ENCODE results near the gene ABHD4.

DNA sequence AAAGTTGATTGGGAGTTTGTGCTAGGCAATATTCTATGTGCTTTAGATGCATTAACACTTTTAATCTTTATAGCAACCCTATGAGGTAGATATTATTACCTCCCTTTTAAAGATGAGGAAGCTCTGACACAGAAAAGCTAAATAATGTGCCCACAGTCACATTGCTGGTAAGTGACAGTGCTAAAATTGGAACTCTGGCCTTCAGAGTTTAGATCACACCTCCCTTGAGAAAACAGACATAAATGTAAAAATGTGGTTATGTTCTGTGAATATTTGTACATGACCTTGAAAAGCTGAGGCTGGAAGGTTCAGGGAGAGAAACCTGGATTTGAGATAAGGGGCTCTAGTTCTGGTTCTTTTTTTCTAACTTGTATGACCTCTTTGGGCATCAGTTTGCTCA, 1.9 kb downstream of the ABHD4 start:
- TF ChIP-seq, protein P1, sequence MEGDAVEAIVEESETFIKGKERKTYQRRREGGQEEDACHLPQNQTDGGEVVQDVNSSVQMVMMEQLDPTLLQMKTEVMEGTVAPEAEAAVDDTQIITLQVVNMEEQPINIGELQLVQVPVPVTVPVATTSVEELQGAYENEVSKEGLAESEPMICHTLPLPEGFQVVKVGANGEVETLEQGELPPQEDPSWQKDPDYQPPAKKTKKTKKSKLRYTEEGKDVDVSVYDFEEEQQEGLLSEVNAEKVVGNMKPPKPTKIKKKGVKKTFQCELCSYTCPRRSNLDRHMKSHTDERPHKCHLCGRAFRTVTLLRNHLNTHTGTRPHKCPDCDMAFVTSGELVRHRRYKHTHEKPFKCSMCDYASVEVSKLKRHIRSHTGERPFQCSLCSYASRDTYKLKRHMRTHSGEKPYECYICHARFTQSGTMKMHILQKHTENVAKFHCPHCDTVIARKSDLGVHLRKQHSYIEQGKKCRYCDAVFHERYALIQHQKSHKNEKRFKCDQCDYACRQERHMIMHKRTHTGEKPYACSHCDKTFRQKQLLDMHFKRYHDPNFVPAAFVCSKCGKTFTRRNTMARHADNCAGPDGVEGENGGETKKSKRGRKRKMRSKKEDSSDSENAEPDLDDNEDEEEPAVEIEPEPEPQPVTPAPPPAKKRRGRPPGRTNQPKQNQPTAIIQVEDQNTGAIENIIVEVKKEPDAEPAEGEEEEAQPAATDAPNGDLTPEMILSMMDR (IDR thresholded peaks at IDR 0.05) = no peak
- TF ChIP-seq EZH2 (IDR thresholded peaks at IDR 0.05; ENCODE audit: borderline replicate concordance, insufficient read depth, low read depth, low read length, poor library complexity, severe bottlenecking) = no peak

Measured in B cell (primary cell).